Measurements from ENCODE around the gene KRTAP20-3. TPM values are rescaled to one million over a fixed set of nuclear protein-coding genes. Genes with fewer than 3 reads are reported as not detected.

Gene KRTAP20-3
- polyA plus RNA-seq, 1 donor, result not detected

DNA sequence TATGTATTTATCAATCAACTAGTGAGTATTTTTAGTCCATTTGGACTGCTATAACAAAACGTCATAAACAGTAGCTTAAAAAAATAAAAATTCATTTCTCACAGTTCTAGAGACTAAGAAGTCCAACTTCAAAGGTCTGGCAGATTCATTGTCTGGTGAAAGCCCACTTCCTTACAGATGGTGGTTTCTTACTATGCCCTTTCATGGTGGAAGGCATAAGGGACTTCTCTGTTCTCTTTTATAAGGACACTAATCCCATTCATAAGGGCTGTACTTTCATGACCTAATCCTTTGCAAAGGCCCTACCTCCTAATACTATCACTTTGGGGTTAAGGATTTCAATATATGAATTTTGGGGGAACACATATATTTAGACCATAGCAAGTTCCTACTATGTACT is 37.9 kb downstream of the KRTAP20-3 start:
- no peak for DNase-seq (ENCODE audit: low read depth)

- DNase-seq (ENCODE audit: low read depth), result no peak
These were observed 41.8 kb downstream of the KRTAP20-3 start for GRCh38 chr21:30684506-30684905.

GRCh38 chr21:30689822-30690221 is 47.2 kb downstream of the KRTAP20-3 start:
- no peak for DNase-seq (ENCODE audit: low read depth)

Other genes with a start within 250 kb of the KRTAP20-3 start
- gene KRTAP13-1, start 246.8 kb upstream of the KRTAP20-3 start, polyA plus RNA-seq (ENCODE audit: insufficient read length), result not detected
- gene KRTAP13-3, start 216.9 kb upstream of the KRTAP20-3 start, polyA plus RNA-seq (ENCODE audit: insufficient read length), result not detected
- gene KRTAP13-4, start 212.6 kb upstream of the KRTAP20-3 start, polyA plus RNA-seq (ENCODE audit: insufficient read length), result not detected
- gene KRTAP15-1, start 202.6 kb upstream of the KRTAP20-3 start, polyA plus RNA-seq (ENCODE audit: insufficient read length), result not detected
- not detected for gene KRTAP19-1, start 162.5 kb upstream of the KRTAP20-3 start, polyA plus RNA-seq (ENCODE audit: insufficient read length)
- not detected for gene KRTAP19-2, start 155.4 kb upstream of the KRTAP20-3 start, polyA plus RNA-seq (ENCODE audit: insufficient read length)
- gene KRTAP19-3, start 150.9 kb upstream of the KRTAP20-3 start, polyA plus RNA-seq (ENCODE audit: insufficient read length), result not detected
- gene KRTAP19-4, start 145.7 kb upstream of the KRTAP20-3 start, polyA plus RNA-seq (ENCODE audit: insufficient read length), result not detected
- not detected for gene KRTAP19-5, start 140.7 kb upstream of the KRTAP20-3 start, polyA plus RNA-seq (ENCODE audit: insufficient read length)
- gene KRTAP19-6, start 101.0 kb upstream of the KRTAP20-3 start, polyA plus RNA-seq (ENCODE audit: insufficient read length), result not detected
- gene KRTAP19-7, start 81.5 kb upstream of the KRTAP20-3 start, polyA plus RNA-seq (ENCODE audit: insufficient read length), result not detected
- not detected for gene KRTAP22-2, start 52.5 kb upstream of the KRTAP20-3 start, polyA plus RNA-seq (ENCODE audit: insufficient read length)
- not detected for gene KRTAP6-3, start 50.4 kb upstream of the KRTAP20-3 start, polyA plus RNA-seq (ENCODE audit: insufficient read length)
- not detected for gene KRTAP6-2, start 44.0 kb upstream of the KRTAP20-3 start, polyA plus RNA-seq (ENCODE audit: insufficient read length)
- gene KRTAP22-1, start 41.8 kb upstream of the KRTAP20-3 start, polyA plus RNA-seq (ENCODE audit: insufficient read length), result not detected
- gene KRTAP6-1, start 28.9 kb upstream of the KRTAP20-3 start, polyA plus RNA-seq (ENCODE audit: insufficient read length), result not detected
- gene KRTAP20-1, start 26.4 kb upstream of the KRTAP20-3 start, polyA plus RNA-seq (ENCODE audit: insufficient read length), result not detected
- not detected for gene KRTAP20-4, start 22.2 kb upstream of the KRTAP20-3 start, polyA plus RNA-seq (ENCODE audit: insufficient read length)
- gene KRTAP20-2, start 7.7 kb upstream of the KRTAP20-3 start, polyA plus RNA-seq (ENCODE audit: insufficient read length), result not detected
- gene KRTAP21-3, start 75.9 kb downstream of the KRTAP20-3 start, polyA plus RNA-seq (ENCODE audit: insufficient read length), result not detected
- not detected for gene KRTAP21-2, start 104.4 kb downstream of the KRTAP20-3 start, polyA plus RNA-seq (ENCODE audit: insufficient read length)
- not detected for gene KRTAP21-1, start 112.6 kb downstream of the KRTAP20-3 start, polyA plus RNA-seq (ENCODE audit: insufficient read length)
- gene KRTAP8-1, start 170.4 kb downstream of the KRTAP20-3 start, polyA plus RNA-seq (ENCODE audit: insufficient read length), result not detected
- gene KRTAP7-1, start 186.9 kb downstream of the KRTAP20-3 start, polyA plus RNA-seq (ENCODE audit: insufficient read length), result not detected
- not detected for gene KRTAP11-1, start 238.7 kb downstream of the KRTAP20-3 start, polyA plus RNA-seq (ENCODE audit: insufficient read length)